Kidney epithelial cell (primary cell): ENCODE measurements around the gene SLC5A11. TPM values are rescaled to one million over a fixed set of nuclear protein-coding genes. Genes with fewer than 3 reads are reported as not detected.

Source experiments
- DNase-seq: peaks from one replicate; pipeline ENCODE4 v3.0.0-alpha.2; 2010; ENCODE audit warnings: low read depth
- H3K27me3 ChIP-seq: 2 replicates; pipeline ENCODE4 v1.6.0; 2011; ENCODE audit warnings: low read length; ENCODE audit not compliant: control insufficient read depth, insufficient read depth
- H3K36me3 ChIP-seq: 2 replicates; pipeline ENCODE4 v1.5.1; 2011; ENCODE audit warnings: low read length; ENCODE audit not compliant: control insufficient read depth, insufficient read depth
- H3K4me3 ChIP-seq: 2 replicates; pipeline ENCODE4 v1.5.1; 2011; ENCODE audit warnings: low read depth, mild to moderate bottlenecking, control low read depth, low read length
- CTCF ChIP-seq: IDR thresholded peaks from 2 replicates; pipeline ENCODE4 v1.5.1; 2011; ENCODE audit warnings: mild to moderate bottlenecking, moderate library complexity, low read length, control low read depth, inconsistent platforms; ENCODE audit not compliant: insufficient read depth, poor library complexity, severe bottlenecking
- total RNA-seq: library from RNA; depleted of rRNA; stranded (reverse); fragments of >200 nt; gene quantifications from 2 replicates; pipeline ENCODE4 v1.2.3, GENCODE V29; 2015

SLC5A11 gene
- total RNA-seq, 1 donor from 2014 or later: not detected

DNA sequence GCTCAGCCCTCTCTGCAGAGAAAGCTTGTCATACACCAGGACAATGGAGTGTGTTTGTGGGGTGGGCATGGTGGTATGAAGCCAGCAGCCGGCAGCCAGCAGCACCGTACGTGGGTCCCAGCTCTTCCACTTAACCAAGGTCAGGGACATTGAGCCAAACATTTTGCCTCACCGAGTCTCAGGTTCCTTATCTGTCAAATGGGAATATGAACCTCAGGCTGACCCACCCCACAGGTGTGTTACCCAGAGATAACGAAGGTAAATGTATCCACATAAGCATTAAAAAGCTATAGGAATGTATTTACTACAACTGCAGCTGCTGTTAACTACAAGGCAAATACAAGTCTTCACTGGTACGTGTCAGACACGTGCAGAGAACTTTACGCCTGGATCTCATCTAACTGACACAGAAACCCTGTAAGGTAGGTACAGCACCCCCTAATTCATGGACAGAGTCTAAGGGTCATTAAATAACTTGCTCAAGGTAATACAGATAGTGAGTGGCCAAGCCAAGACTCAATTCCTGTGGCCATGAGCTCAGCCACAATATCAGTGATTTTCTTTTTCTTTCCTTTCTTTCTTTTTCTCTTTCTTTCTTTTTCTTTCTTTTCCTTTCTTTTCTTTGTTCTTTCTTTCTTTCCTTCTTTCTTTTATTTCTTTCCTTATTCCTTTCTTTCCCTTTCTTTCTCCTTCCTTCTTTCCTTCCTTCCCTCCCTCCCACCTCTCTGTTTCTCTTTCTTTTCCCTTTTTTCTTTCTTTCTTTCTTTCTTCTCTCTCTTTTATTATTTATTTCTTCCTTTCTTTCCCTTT, 990 bp downstream of the SLC5A11 start:
- Histone ChIP-seq H3K36me3 (no peaks in the 10 kb centered on the region), H3K4me3 (no peak overlapping the region), H3K27me3 (no peaks in the 10 kb centered on the region)
- TF ChIP-seq CTCF: no peak
- DNase-seq: no peak

GRCh38 chr16:24847358-24847664, 1.5 kb downstream of the SLC5A11 start:
- no peak overlapping the region for H3K4me3 ChIP-seq
- DNase-seq: no peak
- no peak for TF ChIP-seq CTCF
- no peaks in the 10 kb centered on the region for H3K27me3 ChIP-seq
- no peaks in the 10 kb centered on the region for H3K36me3 ChIP-seq

- no peak for TF ChIP-seq CTCF
- no peak overlapping the region for H3K4me3 ChIP-seq
- no peak for DNase-seq
- H3K36me3 ChIP-seq: no peaks in the 10 kb centered on the region
- H3K27me3 ChIP-seq: no peaks in the 10 kb centered on the region
Measured at GRCh38 chr16:24848065-24848464, 2.3 kb downstream of the SLC5A11 start.

DNA sequence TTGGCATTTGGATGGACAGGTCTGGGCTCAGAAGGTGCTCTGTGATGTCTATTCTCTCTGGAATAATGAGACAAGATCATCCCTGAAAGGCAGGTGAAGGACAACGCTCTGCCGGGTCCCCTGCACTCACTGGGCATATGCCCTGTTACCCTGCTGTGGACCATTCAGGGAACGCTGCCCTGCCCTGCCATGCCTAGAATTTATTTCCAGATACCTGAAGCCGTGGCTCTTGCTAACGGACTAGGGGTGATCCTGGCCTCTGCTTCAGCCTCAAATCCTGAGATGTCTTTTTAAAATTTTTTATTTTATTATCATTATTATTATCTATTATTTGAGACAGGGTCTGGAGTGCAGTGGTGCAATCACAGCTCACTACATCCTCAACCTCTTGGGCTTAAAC, 3.9 kb downstream of the SLC5A11 start:
- Histone ChIP-seq H3K36me3 (no peaks in the 10 kb centered on the region), H3K4me3 (no peak overlapping the region), H3K27me3 (no peaks in the 10 kb centered on the region)
- DNase-seq: no peak
- TF ChIP-seq CTCF: no peak

GRCh38 chr16:24850289-24850938, 4.7 kb downstream of the SLC5A11 start:
- no peak for TF ChIP-seq CTCF
- H3K4me3 ChIP-seq: no peak overlapping the region
- no peaks in the 10 kb centered on the region for H3K36me3 ChIP-seq
- no peaks in the 10 kb centered on the region for H3K27me3 ChIP-seq
- DNase-seq: no peak

DNA sequence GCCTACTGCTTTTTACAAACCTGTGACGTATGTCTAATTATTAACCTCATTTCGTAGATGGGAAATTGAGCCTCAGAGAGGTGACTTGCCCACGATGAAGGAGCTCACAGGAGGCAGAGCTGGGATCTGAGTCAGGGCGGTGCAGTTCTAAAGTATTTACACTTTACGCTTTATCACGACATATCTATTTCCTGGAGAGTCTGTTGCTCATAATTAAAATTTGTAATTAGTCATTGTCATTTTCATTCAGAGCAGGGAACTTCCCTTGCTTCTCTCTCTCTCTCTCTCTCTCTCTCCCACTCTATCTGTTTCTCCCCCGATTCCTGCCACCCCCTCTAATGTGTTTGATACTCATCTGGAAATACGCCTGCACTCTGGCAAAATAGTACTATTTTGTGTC, 5.9 kb downstream of the SLC5A11 start:
- Histone ChIP-seq H3K27me3 (no peaks in the 10 kb centered on the region), H3K4me3 (no peak overlapping the region), H3K36me3 (no peaks in the 10 kb centered on the region)
- no peak for DNase-seq
- no peak for TF ChIP-seq CTCF
